Measurements from ENCODE around the gene PADI2.

Gene PADI2

GRCh38 chr1:17112496-17113236 is 6.6 kb downstream of the PADI2 start:
- DNase-seq (ENCODE audit: low spot score): no peak

- DNase-seq (ENCODE audit: low spot score): no peak
Measured at GRCh38 chr1:17112076-17112475, 7.2 kb downstream of the PADI2 start.

GRCh38 chr1:17110555-17110926 is 8.7 kb downstream of the PADI2 start:
- DNase-seq (ENCODE audit: low spot score): no peak

- DNase-seq (ENCODE audit: low spot score): peak; percentile 45
Measured at GRCh38 chr1:17109892-17110554, 9.2 kb downstream of the PADI2 start.

- no peak for DNase-seq (ENCODE audit: low spot score)
Measured at GRCh38 chr1:17108786-17109185, 10.5 kb downstream of the PADI2 start.

GRCh38 chr1:17108360-17108759 is 10.9 kb downstream of the PADI2 start:
- no peak for DNase-seq (ENCODE audit: low spot score)

- no peak for DNase-seq (ENCODE audit: low spot score)
Measured at GRCh38 chr1:17104782-17105181, 14.5 kb downstream of the PADI2 start.

GRCh38 chr1:17102232-17102631 is 17.0 kb downstream of the PADI2 start:
- DNase-seq (ENCODE audit: low spot score): no peak

GRCh38 chr1:17101261-17101660 is 18.0 kb downstream of the PADI2 start:
- DNase-seq (ENCODE audit: low spot score): no peak

GRCh38 chr1:17099616-17100340 is 19.5 kb downstream of the PADI2 start:
- DNase-seq (ENCODE audit: low spot score): no peak

GRCh38 chr1:17098446-17099317 is 20.6 kb downstream of the PADI2 start:
- no peak for DNase-seq (ENCODE audit: low spot score)

GRCh38 chr1:17097787-17098186 is 21.5 kb downstream of the PADI2 start:
- DNase-seq (ENCODE audit: low spot score): no peak

GRCh38 chr1:17097147-17097546 is 22.1 kb downstream of the PADI2 start:
- no peak for DNase-seq (ENCODE audit: low spot score)

GRCh38 chr1:17096584-17096983 is 22.7 kb downstream of the PADI2 start:
- no peak for DNase-seq (ENCODE audit: low spot score)

- DNase-seq (ENCODE audit: low spot score): no peak
Measured at GRCh38 chr1:17095141-17095540, 24.1 kb downstream of the PADI2 start.

GRCh38 chr1:17094664-17095063 is 24.6 kb downstream of the PADI2 start:
- no peak for DNase-seq (ENCODE audit: low spot score)

- no peak for DNase-seq (ENCODE audit: low spot score)
Measured at GRCh38 chr1:17093822-17094393, 25.3 kb downstream of the PADI2 start.

- no peak for DNase-seq (ENCODE audit: low spot score)
Measured at GRCh38 chr1:17091252-17091651, 28.0 kb downstream of the PADI2 start.

- peak; percentile 97 for DNase-seq (ENCODE audit: low spot score)
Measured at GRCh38 chr1:17089506-17089905, 29.7 kb downstream of the PADI2 start.

GRCh38 chr1:17086751-17087150 is 32.5 kb downstream of the PADI2 start:
- DNase-seq (ENCODE audit: low spot score): no peak

GRCh38 chr1:17084787-17085186 is 34.5 kb downstream of the PADI2 start:
- no peak for DNase-seq (ENCODE audit: low spot score)

- DNase-seq (ENCODE audit: low spot score): no peak
Measured at GRCh38 chr1:17082761-17083160, 36.5 kb downstream of the PADI2 start.

Data from COLO829 (cell line).